ENCODE results near the gene PIWIL4.

The PIWIL4 gene

DNA sequence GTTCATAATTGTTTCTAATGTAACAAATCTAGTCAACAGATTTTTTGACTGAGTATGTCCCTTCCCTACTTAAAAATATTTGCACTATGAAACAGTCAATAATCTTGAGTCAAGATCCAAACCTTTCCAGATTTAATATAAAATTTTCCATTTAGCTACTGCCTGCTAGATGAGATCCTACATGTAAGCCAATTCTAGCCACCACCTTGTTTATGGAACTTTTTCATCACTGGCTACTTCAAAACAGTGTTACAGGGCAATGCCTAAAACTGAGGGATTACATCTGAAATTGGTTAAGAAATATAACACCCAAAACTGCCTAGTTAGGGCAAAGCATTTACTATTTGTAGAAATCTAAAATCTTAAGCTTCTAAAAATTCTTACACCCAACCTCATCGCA, 34.0 kb upstream of the PIWIL4 start:
- DNase-seq (no peak), ATAC-seq (ENCODE audit: insufficient read depth, low read depth) (no peak)
- Histone ChIP-seq H3K9me3 (ENCODE audit: insufficient read depth, low read length, severe bottlenecking) (no peaks in the 10 kb centered on the region), H3K36me3 (ENCODE audit: insufficient read depth, low read length) (no peaks in the 10 kb centered on the region), H3K4me1 (ENCODE audit: insufficient read depth, low read length) (no peaks in the 10 kb centered on the region), H3K27me3 (ENCODE audit: insufficient read depth, low read length, poor library complexity) (peaks cover 14% of the 10 kb centered on the region), H3K79me2 (ENCODE audit: insufficient read depth, low read length) (no peaks in the 10 kb centered on the region), H2AFZ (ENCODE audit: low read depth, low read length) (no peak overlapping the region), H3K27ac (ENCODE audit: low read length) (no peak overlapping the region), H3K4me3 (ENCODE audit: low read depth in 1 of 2, low read length in 2 of 2) (no peak overlapping the region), H3K4me2 (ENCODE audit: insufficient read depth, low read length) (no peak overlapping the region), H4K20me1 (ENCODE audit: insufficient read depth, low read length) (no peaks in the 10 kb centered on the region), H3K9ac (ENCODE audit: low read depth, low read length) (no peak overlapping the region)
- no peak for TF ChIP-seq EZH2 (IDR thresholded peaks at IDR 0.05; ENCODE audit: borderline replicate concordance, low read depth, low read length, severe bottlenecking)
- no peak for TF ChIP-seq CTCF (IDR thresholded peaks at IDR 0.05; ENCODE audit: borderline replicate concordance, extremely low read depth, low read length, poor library complexity, severe bottlenecking)

GRCh38 chr11:94533696-94534630, 33.2 kb upstream of the PIWIL4 start:
- no peak overlapping the region for H3K9ac ChIP-seq (ENCODE audit: low read depth, low read length)
- TF ChIP-seq EZH2 (IDR thresholded peaks at IDR 0.05; ENCODE audit: borderline replicate concordance, low read depth, low read length, severe bottlenecking), result no peak
- H3K27me3 ChIP-seq (ENCODE audit: insufficient read depth, low read length, poor library complexity), result peaks cover 14% of the 10 kb centered on the region
- H3K4me2 ChIP-seq (ENCODE audit: insufficient read depth, low read length), result no peak overlapping the region
- DNase-seq (no peak), ATAC-seq (ENCODE audit: insufficient read depth, low read depth) (no peak)
- no peaks in the 10 kb centered on the region for H4K20me1 ChIP-seq (ENCODE audit: insufficient read depth, low read length)
- no peak overlapping the region for H3K27ac ChIP-seq (ENCODE audit: low read length)
- H3K9me3 ChIP-seq (ENCODE audit: insufficient read depth, low read length, severe bottlenecking), result no peaks in the 10 kb centered on the region
- H2AFZ ChIP-seq (ENCODE audit: low read depth, low read length), result no peak overlapping the region
- no peaks in the 10 kb centered on the region for H3K4me1 ChIP-seq (ENCODE audit: insufficient read depth, low read length)
- H3K79me2 ChIP-seq (ENCODE audit: insufficient read depth, low read length), result no peaks in the 10 kb centered on the region
- H3K36me3 ChIP-seq (ENCODE audit: insufficient read depth, low read length), result no peaks in the 10 kb centered on the region
- no peak overlapping the region for H3K4me3 ChIP-seq (ENCODE audit: low read depth in 1 of 2, low read length in 2 of 2)

DNA sequence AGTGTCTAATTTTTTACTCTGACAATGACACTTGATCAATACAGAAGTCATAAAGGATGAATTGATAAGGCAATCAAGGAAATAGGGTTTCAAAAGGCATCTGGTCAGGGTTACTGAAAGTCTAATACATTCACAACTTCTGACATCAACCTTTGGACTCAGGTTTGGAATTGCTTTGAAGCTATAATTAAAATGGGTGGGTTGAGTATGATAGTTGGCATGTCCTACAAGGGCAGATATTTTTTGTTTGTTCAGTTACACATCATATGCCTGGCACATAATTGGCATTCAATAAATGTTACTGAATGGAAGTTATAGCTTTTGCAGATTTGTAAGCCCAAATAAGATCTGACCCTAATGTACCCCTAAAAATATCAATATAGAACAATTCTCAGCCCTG, 30.8 kb upstream of the PIWIL4 start:
- Histone ChIP-seq H3K27me3 (ENCODE audit: insufficient read depth, low read length, poor library complexity) (peaks cover 7% of the 10 kb centered on the region), H3K79me2 (ENCODE audit: insufficient read depth, low read length) (no peaks in the 10 kb centered on the region), H3K27ac (ENCODE audit: low read length) (no peak overlapping the region), H3K9ac (ENCODE audit: low read depth, low read length) (no peak overlapping the region), H4K20me1 (ENCODE audit: insufficient read depth, low read length) (no peaks in the 10 kb centered on the region), H3K4me3 (ENCODE audit: low read depth in 1 of 2, low read length in 2 of 2) (no peak overlapping the region), H3K36me3 (ENCODE audit: insufficient read depth, low read length) (no peaks in the 10 kb centered on the region), H3K4me2 (ENCODE audit: insufficient read depth, low read length) (no peak overlapping the region), H3K9me3 (ENCODE audit: insufficient read depth, low read length, severe bottlenecking) (no peaks in the 10 kb centered on the region), H3K4me1 (ENCODE audit: insufficient read depth, low read length) (no peaks in the 10 kb centered on the region), H2AFZ (ENCODE audit: low read depth, low read length) (no peak overlapping the region)
- no peak for DNase-seq
- TF ChIP-seq EZH2 (IDR thresholded peaks at IDR 0.05; ENCODE audit: borderline replicate concordance, low read depth, low read length, severe bottlenecking) (no peak), CTCF (IDR thresholded peaks at IDR 0.05; ENCODE audit: borderline replicate concordance, extremely low read depth, low read length, poor library complexity, severe bottlenecking) (no peak)
- ATAC-seq (ENCODE audit: insufficient read depth, low read depth), result no peak

DNA sequence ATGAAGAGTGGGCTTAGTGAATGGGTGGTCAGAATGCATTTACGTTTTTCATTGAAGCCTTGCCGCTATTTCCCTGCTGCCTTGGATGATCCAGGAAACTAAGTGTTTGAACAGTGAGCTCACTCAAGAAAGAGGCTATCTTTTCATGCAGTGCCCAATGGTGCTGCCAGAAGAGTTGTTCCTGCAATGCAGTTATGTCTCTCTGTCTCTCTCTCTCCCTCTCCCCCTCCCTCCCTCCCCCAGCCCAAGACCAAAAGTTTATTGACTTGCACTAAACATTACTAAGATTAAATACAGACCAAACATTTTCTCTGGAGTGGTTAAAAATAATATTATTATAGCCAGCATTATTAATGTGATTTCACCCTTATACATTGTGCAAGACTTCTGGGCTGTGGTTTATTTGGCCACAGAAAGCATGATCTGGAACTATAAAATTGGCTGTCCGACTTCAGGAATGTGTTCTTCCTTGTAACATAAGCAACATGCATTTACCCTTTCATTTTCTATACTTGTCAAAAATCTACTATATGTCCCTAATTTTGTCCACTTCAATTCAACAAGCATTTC, 30.1 kb upstream of the PIWIL4 start:
- Histone ChIP-seq H2AFZ (ENCODE audit: low read depth, low read length) (no peak overlapping the region), H3K27ac (ENCODE audit: low read length) (no peak overlapping the region), H3K4me1 (ENCODE audit: insufficient read depth, low read length) (no peaks in the 10 kb centered on the region), H3K79me2 (ENCODE audit: insufficient read depth, low read length) (no peaks in the 10 kb centered on the region), H3K9ac (ENCODE audit: low read depth, low read length) (no peak overlapping the region), H3K27me3 (ENCODE audit: insufficient read depth, low read length, poor library complexity) (peaks cover 4% of the 10 kb centered on the region), H3K4me3 (ENCODE audit: low read depth in 1 of 2, low read length in 2 of 2) (no peak overlapping the region), H3K4me2 (ENCODE audit: insufficient read depth, low read length) (no peak overlapping the region), H3K36me3 (ENCODE audit: insufficient read depth, low read length) (no peaks in the 10 kb centered on the region), H4K20me1 (ENCODE audit: insufficient read depth, low read length) (no peaks in the 10 kb centered on the region), H3K9me3 (ENCODE audit: insufficient read depth, low read length, severe bottlenecking) (no peaks in the 10 kb centered on the region)
- TF ChIP-seq CTCF (IDR thresholded peaks at IDR 0.05; ENCODE audit: borderline replicate concordance, extremely low read depth, low read length, poor library complexity, severe bottlenecking), result no peak
- TF ChIP-seq EZH2 (IDR thresholded peaks at IDR 0.05; ENCODE audit: borderline replicate concordance, low read depth, low read length, severe bottlenecking), result no peak
- ATAC-seq (ENCODE audit: insufficient read depth, low read depth) (no peak), DNase-seq (no peak)
